KOPT-K1 (cell line): ENCODE measurements around the gene RNF126.
A peak's percentile ranks its signal among the peaks of the same experiment; 100 is the strongest.

Source experiments
- H3K27ac ChIP-seq: fragments of 200-600 bp; sonication (generic); 2 replicates; pipeline ENCODE4 v1.5.1; 2016; ENCODE audit warnings: antibody characterized with exemption, mild to moderate bottlenecking, low read depth, low read length; ENCODE audit not compliant: poor library complexity, severe bottlenecking
- H3K36me3 ChIP-seq: fragments of 200-600 bp; sonication (generic); 2 replicates; pipeline ENCODE4 v1.5.1; 2017; ENCODE audit warnings: antibody characterized with exemption, mild to moderate bottlenecking, low read length, moderate library complexity; ENCODE audit not compliant: insufficient read depth
- H3K9me3 ChIP-seq: fragments of 200-600 bp; sonication (generic); 2 replicates; pipeline ENCODE4 v1.5.1; 2017; ENCODE audit warnings: antibody characterized with exemption, low read length, mild to moderate bottlenecking; ENCODE audit not compliant: insufficient read depth, poor library complexity, severe bottlenecking

RNF126 gene

DNA sequence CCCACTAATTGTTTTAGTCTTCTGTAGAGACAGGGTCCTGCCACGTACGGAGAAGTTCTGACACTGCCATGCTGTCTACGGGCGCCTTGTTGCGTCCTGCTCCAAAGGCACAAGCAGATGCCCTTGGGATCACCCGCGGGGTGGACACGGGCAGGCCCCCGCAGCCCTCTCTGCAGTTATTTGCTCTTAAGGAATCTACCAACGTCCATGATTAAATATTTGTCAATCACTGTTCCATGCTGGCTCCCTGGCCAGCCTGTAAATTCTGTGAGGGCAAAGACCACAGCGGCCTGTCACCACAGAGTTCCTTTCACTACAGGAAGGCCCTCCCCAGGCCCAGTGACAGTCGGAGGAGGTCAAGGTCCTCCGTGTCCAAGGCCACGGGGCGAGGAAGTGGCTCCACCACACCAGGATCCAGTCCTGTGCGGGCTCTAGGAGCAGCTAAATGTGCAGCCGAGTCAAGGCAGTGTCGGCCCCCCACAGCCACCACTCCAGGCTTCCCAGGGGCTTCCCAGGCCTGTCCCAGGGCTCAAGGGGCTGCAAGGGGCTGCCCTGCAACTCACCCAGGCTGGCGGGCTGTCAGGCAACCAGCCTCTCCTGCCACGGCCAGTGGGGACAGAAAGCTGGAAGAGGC is 2.1 kb downstream of the RNF126 start:
- peak overlapping the region; percentile 95 for H3K27ac ChIP-seq
- H3K36me3 ChIP-seq = peaks cover 40% of the 10 kb centered on the region

DNA sequence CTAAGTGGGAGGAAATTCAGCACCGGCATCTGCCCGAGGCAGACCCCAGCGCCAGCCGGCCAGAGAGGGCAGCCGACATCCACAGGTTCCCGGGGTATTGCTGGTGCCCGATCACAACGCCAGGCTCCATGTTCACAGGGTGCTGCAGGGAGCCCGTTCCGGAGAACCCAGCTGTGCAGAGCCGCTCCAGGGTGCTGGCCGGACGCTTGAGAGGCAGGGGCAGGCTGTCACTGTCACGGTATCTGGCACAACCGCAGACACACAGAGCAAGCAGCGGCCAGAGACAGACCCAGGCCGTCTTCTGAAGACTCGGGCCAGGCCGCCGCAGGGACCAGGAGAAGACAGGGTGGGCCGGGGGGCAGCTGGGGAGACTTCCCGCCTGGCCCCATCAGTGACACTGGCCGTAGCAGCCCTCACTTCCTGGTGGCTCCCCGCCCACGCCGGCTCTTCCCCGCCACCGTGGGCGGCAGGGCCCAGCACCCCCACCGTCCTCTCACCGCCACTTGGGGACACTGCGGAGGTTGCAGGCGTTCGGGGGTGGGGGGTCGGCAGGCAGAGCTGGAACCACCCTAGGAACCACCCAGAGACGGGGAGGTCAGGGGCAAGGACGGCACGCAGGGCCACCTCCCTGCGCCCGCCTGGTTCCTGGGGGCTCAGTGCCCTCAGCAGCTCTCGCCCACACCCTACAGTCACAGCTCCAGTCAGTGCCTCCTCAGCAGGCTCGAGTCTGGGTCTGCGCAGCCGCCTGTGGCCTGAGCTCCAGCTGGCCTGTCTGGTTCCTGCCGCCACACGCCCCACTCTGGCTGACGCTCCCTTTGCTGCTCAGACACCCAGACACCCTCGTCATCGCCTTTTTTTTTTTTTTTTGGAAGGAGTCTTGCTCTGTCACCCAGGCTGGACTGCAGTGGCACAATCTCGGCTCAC is 3.8 kb downstream of the RNF126 start:
- Histone ChIP-seq H3K36me3 (peaks cover 57% of the 10 kb centered on the region), H3K9me3 (no peaks in the 10 kb centered on the region), H3K27ac (peak overlapping the region; percentile 95)

More for the DNA sequence above, 2.1 kb downstream of the RNF126 start:
- no peaks in the 10 kb centered on the region for H3K9me3 ChIP-seq

DNA sequence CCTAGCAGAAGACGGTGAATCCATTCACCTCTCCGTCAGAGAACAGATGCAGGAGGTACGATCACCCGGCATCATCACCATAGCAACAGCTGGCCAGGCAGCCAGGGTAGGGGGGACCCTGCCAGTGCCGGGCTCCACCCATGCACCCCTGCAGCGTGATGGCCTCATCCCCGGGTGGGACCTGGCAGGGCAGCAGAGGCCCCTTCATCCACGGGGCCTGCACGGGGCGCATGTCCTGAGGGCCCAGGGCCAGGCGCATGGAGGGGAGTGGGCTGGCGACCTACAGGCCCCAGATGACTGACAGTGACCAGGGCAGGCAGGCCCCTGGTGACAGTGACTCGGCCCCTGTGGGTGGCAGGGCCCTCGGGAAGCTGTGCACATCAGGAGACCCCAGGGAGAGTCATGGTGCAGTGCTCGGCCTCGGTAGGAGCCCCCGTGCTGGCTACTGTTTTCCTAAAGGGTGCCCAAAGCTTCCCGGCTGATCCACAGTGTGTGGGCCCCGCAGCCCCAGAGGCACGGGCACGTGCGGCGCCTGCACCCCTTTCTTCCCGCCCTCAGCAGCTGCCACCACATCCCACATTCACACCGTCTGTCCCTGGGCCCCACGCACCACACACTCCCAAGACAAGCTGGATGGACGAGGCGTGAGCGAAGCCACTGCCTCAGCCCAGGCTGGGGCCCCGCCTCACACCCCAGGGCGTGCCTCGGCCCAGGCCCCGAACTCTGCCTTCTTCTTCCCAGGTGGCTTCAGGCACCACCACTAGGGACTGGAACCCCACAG is 4.8 kb downstream of the RNF126 start:
- no peaks in the 10 kb centered on the region for H3K9me3 ChIP-seq
- no peak overlapping the region for H3K27ac ChIP-seq
- H3K36me3 ChIP-seq = peaks cover 66% of the 10 kb centered on the region

DNA sequence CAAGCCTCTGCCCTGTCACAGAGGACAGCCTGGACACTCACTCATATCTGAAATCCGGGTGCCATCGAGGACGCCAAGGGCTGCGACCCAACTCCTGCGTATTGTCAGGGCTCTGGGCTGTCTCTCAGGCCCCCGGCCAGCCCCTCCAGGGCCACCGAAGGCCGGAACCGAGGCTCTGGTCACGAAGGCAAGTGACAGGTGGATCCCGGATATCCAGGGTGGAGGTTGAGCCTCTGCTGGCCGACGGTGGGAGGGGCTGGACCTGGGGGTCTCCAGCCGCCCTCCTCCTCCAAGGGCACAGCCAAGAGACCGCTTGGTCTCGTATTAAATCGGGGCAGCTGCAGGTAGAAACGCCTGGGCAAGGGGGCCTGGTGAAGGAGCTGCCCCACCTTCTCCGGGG is 5.4 kb downstream of the RNF126 start:
- no peaks in the 10 kb centered on the region for H3K9me3 ChIP-seq
- no peak overlapping the region for H3K27ac ChIP-seq
- peaks cover 73% of the 10 kb centered on the region for H3K36me3 ChIP-seq

DNA sequence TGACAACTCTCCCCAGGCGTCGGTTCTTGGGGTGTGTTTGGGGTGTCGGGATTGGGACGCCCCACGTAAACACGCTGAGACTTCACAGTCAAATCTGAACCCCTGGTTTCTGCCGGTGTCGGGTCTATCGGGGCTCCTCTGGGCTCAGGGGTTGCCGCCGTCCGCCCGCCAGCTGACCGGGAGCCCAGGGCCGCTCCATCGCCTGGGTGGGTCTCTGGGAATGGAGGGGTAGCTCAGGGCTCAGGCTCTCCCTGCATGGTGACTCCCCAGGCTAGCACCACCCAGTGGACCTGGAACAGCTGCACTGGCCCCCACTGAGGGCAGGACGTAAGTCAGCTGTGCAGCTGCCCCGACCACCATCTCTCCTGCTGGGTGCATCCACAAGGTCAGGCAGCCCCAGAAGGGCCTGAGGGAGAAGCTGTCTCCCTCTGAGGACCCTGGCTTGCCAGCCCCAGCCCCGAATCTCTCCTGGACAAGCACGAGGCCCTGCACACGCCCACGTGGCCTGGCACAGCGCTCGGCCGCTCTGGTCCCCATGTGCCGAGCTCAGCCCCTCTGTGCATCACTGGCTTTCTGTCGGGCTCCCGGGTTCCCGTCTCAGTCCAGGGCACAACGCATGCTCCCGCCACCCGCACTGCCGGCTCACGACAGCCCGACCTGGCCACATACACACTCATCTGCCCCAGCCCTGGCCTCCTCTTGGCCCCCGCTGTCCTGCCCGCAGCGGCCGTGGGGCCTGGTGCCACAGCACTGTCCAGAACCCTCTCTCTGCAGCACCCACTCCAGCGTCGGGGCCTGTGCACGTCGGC is 6.1 kb downstream of the RNF126 start:
- H3K9me3 ChIP-seq = no peaks in the 10 kb centered on the region
- H3K27ac ChIP-seq = no peak overlapping the region
- H3K36me3 ChIP-seq = peaks cover 79% of the 10 kb centered on the region

DNA sequence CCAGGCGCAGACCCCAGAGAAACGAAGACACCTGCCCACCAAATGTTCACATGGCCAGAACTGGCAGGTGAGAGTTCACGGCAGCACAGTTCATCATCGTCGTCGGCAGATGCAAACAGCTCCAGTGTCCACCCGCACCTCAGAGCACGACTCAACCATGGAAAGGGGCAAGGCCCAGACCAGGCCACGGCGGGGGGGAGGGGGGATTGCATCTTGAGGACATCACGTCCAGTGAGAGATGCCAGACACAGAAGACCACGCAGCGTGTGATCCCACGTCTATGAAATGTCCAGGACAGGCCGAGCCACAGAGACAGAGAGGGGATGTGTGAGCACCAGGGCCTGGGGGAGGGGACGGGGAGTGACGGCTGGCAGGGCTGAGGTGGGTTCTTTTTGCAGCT is 7.3 kb downstream of the RNF126 start:
- Histone ChIP-seq H3K36me3 (peaks cover 92% of the 10 kb centered on the region), H3K27ac (no peak overlapping the region), H3K9me3 (no peaks in the 10 kb centered on the region)

DNA sequence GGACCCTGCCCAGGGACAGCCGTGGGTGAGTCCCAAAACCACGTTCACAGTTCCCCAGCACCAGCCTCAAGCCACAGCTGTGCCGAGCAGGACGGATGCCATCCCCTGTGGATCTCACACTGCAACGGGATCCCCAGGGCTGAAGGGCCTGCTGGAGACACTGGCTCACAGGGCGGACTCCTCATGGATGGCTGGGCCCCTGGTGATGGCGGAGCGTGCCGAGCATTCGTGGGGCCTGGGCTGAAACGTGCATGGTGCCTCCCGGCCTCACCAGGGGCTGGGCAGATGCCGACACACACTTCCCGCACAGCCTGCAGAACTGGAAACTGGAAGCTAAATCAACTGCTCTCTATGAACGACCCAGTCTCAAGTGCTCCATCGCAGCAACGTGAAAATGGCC is 9.6 kb downstream of the RNF126 start:
- Histone ChIP-seq H3K9me3 (no peaks in the 10 kb centered on the region), H3K36me3 (peaks cover 98% of the 10 kb centered on the region), H3K27ac (no peak overlapping the region)

DNA sequence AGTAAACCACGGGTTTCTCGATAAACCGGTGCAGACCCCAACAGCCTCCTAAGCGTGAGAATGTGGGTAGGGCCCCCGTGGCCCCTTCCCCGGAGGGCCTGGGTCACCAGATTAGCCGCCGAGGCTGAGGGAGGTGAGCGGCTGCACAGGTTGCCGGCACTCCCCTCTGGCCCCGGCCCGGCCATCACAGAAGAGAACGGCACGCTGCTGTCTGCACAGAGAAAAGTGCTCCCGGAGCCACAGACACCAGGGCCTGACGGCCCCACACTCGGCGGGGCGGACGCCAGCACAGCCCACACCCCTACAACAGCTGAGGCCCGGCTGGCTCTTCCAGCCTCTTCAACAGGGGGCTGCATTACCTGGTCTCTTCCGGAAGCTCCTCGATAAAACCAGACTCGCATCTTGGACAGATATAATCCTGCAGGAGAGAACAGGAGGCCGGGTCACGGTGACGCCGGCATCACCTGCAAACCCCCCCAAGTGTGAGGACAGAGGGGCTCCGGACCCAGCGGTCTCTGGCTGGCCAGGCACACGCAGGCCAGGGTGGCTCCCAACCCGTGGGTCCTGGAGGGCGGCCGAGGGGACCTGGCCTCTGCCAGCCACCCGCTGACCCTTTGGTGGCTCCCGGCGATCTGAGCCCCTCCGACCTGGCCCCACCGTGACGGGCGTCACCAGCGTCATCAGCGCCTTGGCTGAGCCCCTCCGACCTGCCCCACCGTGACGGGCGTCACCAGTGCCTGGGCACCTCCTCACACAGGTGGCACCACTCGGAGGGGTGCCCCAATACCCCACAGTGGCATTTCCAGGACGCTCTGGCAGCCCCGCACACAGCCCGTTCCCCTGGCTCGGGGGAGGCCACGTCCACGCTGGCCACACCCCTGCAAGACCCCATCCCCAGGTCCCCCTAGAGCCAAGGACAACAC is 10.3 kb downstream of the RNF126 start:
- Histone ChIP-seq H3K9me3 (no peaks in the 10 kb centered on the region), H3K36me3 (peaks cover 98% of the 10 kb centered on the region), H3K27ac (no peak overlapping the region)

DNA sequence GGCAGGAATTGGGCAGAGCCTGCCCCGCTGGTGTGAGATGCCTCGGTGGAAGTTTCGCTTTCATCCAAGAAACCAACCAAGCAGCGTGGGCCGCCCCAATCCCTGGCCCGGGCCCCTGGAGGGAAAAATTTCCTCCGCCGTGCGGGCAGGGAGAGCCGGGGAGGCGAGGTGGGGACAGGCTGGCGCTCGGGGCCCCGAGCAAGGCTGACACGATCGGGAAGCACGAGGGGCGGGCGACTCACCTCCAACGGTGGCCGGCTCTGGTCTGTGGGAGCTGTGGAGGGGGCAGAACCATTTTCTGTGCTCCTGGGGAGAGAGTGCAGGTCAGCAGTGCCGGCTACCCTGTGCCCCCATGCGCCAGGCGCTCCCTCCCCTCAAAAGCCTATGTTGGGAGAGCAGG is 11.0 kb downstream of the RNF126 start:
- Histone ChIP-seq H3K36me3 (peaks cover 98% of the 10 kb centered on the region), H3K9me3 (no peaks in the 10 kb centered on the region), H3K27ac (no peak overlapping the region)

DNA sequence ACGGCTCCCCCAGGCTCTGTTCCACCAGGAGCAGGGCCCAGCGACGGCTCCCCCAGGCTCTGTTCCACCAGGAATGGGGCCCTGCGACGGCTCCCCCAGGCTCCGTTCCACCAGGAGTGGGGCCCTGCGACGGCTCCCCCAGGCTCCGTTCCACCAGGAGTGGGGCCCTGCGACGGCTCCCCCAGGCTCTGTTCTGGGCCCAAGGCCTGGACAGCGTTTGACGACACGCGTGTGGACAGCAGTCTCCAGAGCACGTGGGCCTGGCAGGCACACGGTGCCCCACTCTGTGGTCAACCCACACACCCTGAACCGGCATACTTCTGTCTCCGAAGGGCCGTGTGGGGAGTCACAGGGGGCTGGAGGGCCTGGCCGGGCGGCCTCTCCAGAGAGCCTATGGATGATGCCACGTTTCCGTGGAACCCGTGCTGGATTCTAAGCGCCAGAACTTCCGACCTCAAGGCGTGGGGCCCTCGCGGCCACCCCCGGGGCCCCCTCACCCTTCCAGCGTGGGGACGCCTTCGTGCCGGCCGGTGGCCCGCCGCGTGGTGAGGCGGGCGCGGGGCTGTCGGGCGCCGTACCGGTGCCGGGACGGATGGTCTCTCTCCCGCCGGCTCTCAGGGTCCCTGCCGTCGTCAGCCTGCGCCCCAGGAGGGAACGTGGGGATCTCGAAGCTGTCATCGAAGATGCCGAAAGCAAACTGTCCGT is 11.7 kb downstream of the RNF126 start:
- no peak overlapping the region for H3K27ac ChIP-seq
- no peaks in the 10 kb centered on the region for H3K9me3 ChIP-seq
- H3K36me3 ChIP-seq = peaks cover 99% of the 10 kb centered on the region

DNA sequence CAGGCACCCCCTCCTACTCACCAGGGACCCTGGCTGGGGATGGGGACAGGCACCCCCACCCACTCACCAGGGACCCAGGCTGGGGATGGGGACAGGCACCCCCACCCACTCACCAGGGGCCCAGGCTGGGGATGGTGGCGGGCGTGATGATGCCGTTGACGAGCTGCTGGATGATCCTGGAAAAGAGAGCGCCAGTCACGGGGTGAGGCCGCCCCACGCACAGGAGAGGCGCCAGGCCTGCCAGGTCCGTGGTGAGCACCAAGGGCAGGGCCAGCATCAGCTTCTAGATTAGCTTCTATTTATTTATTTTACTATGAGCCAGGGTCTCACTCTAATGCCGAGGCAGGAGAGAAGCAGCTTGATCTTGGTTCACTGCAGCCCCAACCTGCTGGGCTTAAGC is 12.9 kb downstream of the RNF126 start:
- Histone ChIP-seq H3K36me3 (peaks cover 97% of the 10 kb centered on the region), H3K9me3 (no peaks in the 10 kb centered on the region), H3K27ac (no peak overlapping the region)

DNA sequence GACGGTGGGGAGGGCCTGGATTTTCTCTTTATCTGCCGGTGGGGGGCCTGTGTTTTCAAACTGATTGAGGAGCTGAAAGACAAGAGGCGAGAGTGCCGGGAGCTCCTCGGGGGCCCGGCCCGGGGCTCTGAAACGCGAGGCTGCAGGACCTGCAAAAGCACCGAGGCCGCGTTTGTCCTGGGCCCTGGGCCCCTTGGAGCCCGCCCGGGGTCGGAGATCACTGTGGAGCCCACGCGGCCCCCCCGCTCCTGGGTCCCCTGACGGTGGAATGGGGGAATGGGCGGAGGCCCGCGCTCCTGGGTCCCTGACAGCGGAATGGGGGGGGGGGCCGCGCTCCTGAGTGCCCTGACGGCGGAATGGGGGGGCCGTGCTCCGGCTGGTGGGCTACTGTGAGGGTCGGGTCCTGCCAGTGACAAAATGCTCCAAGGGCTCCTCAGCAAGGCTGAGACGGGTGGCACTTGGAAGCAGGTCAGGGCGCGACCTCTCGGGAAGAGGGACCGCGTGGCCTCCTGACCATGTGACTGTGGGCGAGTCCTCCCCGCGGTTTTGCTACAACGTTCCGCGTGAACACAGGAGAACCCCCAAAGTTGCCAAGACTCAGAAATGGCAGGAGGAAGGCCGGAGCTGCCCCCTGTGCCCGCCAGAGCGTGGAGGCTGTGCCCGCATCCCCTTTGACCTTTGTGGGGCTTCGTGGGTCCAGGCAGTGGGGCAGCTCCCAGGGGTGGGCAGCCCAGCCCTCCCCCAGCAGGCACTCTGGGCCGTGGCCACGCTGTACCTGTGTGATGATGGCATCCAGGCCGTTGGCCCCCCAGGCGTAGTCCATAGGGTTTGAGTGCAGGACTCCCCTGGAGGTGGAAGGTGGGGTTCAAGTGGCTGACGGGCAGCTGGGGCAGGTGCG is 13.9 kb downstream of the RNF126 start:
- Histone ChIP-seq H3K9me3 (no peaks in the 10 kb centered on the region), H3K27ac (no peak overlapping the region), H3K36me3 (peaks cover 98% of the 10 kb centered on the region)
